Subcutaneous adipose tissue (tissue), 4 donors: ENCODE data around the gene ASB2. TPM values are rescaled to one million over a fixed set of nuclear protein-coding genes. Genes with fewer than 3 reads are reported as not detected.

Experiments used
- CTCF ChIP-seq: fragments of 450-650 bp; IDR thresholded peaks from one replicate; pipeline ENCODE4 v1.5.1; 2016; ENCODE audit warnings: low read depth, mild to moderate bottlenecking, control low read depth, antibody characterized with exemption, moderate library complexity
- total RNA-seq, 4 donors: library from RNA; depleted of rRNA; stranded (reverse); fragments of >200 nt; gene quantifications; one replicate each; pipeline ENCODE4 v1.1.0, GENCODE V29; 2016

ASB2 gene
- total RNA-seq, 4 donors from 2014 or later = 0.34 TPM; not detected in 3

GRCh38 chr14:94001016-94001415 lies 24.6 kb upstream of the ASB2 start:
- no peak for TF ChIP-seq CTCF

- no peak for TF ChIP-seq CTCF
These were observed 23.9 kb upstream of the ASB2 start for GRCh38 chr14:94000267-94000666.

GRCh38 chr14:93999573-93999972 lies 23.2 kb upstream of the ASB2 start:
- TF ChIP-seq CTCF = no peak

GRCh38 chr14:93998871-93999403 lies 22.6 kb upstream of the ASB2 start:
- TF ChIP-seq CTCF = no peak

GRCh38 chr14:93997916-93998870 lies 21.8 kb upstream of the ASB2 start:
- no peak for TF ChIP-seq CTCF

GRCh38 chr14:93997082-93997481 lies 20.7 kb upstream of the ASB2 start, which contains the start of gene CCDC197:
TSS of gene CCDC197 (plus strand) at chr14:93997301. CDS start at chr14:93998132, 831 bp downstream.
- TF ChIP-seq CTCF = no peak

GRCh38 chr14:93996130-93996695 lies 19.8 kb upstream of the ASB2 start:
- no peak for TF ChIP-seq CTCF
